ENCODE measurements around the gene NDUFA6. TPM values are rescaled to one million over a fixed set of nuclear protein-coding genes. Genes with fewer than 3 reads are reported as not detected.

NDUFA6 gene
- total RNA-seq, 4 donors from 2014 or later = 51.0 to 81.0 (median 64.9) TPM

GRCh38 chr22:42065438-42066125 lies 25.0 kb downstream of the NDUFA6 start:
- TF ChIP-seq, protein P1, sequence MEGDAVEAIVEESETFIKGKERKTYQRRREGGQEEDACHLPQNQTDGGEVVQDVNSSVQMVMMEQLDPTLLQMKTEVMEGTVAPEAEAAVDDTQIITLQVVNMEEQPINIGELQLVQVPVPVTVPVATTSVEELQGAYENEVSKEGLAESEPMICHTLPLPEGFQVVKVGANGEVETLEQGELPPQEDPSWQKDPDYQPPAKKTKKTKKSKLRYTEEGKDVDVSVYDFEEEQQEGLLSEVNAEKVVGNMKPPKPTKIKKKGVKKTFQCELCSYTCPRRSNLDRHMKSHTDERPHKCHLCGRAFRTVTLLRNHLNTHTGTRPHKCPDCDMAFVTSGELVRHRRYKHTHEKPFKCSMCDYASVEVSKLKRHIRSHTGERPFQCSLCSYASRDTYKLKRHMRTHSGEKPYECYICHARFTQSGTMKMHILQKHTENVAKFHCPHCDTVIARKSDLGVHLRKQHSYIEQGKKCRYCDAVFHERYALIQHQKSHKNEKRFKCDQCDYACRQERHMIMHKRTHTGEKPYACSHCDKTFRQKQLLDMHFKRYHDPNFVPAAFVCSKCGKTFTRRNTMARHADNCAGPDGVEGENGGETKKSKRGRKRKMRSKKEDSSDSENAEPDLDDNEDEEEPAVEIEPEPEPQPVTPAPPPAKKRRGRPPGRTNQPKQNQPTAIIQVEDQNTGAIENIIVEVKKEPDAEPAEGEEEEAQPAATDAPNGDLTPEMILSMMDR (IDR thresholded peaks at IDR 0.05; ENCODE audit: low read depth) = no peak

DNA sequence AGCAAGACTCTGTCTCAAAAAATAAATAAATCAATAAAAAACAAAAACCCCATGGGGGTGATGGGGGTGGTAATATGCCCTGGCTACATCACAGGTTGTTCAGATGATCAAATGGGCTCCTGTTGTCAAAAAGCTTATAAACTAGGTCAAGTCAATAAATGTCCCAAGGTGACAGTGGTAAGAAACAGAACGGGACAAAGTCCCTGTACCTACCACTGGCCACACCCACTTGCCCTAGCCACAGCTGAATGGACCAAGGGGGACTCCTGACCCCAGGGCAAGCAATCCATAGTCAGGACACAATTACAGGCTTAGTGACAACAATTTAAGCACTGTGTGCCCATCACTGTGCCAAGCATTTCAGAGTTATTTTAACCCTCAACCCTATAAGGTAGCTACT lies 25.9 kb downstream of the NDUFA6 start:
- TF ChIP-seq, protein P1 (IDR thresholded peaks at IDR 0.05; ENCODE audit: low read depth) = no peak

DNA sequence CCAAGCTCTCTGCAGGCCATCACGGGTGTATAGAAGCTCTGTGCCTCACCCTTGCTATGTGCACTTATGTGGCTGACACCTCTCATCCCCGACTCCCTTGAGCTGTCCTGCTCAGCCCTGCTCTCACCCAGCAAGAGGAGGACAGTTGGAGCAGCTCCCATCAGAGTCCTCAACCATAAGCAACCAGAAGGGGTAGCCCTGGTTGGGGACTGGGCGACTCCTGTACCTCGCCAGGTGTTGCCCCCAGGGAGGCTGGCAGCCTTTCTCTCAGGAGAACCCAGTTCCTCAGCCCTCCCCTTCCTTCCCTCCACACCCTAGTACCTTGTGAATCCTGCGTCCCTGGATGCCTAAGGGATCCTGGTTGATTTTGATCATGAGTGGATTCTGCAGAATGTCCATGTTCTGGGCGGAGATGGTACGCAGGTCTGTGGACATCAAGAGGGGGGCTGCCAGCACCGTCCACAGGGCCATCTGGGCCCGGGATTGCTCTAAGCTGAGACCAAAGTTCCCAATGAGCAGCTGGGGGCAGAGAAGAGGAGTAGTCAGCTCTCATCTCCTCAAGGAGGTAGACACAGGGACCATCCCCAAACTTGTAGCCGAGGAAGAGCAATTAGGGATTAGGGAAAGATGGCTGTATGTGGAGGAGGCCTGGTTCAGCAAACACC lies 27.9 kb downstream of the NDUFA6 start:
- TF ChIP-seq, protein P1 (IDR thresholded peaks at IDR 0.05; ENCODE audit: low read depth) = no peak

GRCh38 chr22:42061041-42061440 lies 29.5 kb downstream of the NDUFA6 start:
- TF ChIP-seq, protein P1 (IDR thresholded peaks at IDR 0.05; ENCODE audit: low read depth) = no peak

DNA sequence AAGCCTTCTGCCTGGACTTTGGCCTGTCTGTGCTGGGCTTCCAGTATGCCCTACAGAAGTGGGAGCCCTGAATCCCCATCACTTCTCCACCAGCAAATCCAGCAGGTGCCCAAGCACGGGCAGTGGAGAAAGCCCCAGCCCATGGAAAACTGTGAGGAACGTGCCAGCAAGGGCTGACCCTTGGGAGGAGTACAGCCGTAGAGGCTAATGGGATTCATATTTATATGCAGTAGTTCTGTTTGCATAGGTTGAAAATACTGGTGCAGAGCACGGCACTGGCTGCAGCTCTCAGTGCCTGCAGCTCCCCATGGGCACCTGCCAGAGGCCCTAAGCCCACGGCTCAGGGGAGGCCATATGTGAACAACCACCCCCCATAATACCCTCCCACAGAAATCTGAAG lies 30.1 kb downstream of the NDUFA6 start:
- TF ChIP-seq, protein P1 (IDR thresholded peaks at IDR 0.05; ENCODE audit: low read depth) = no peak

- TF ChIP-seq, protein P1 (IDR thresholded peaks at IDR 0.05; ENCODE audit: low read depth) = no peak
Observed at GRCh38 chr22:42056757-42057511, 33.6 kb downstream of the NDUFA6 start.

GRCh38 chr22:42052765-42053164 lies 37.8 kb downstream of the NDUFA6 start:
- TF ChIP-seq, protein P1 (IDR thresholded peaks at IDR 0.05; ENCODE audit: low read depth) = no peak
